IMR-90 (cell line): ENCODE measurements around the gene CLEC10A. TPM values are rescaled to one million over a fixed set of nuclear protein-coding genes. Genes with fewer than 3 reads are reported as not detected.

Experiments used
- ATAC-seq: fragments of 200-7000 bp; cut with Tn5 transposase; 2 replicates; pipeline ENCODE4 v1.9.1; 2020; ENCODE audit warnings: low read depth, mild to moderate bottlenecking, moderate library complexity
- BruUV-seq: library from RNA; stranded (reverse); fragments of 400-500 nt; replicated peaks from 2 replicates; lab custom pipeline; 2021; lab: Mats Ljungman, UMichigan
- CTCF ChIA-PET: fragments of 300-600 bp; formaldehyde crosslinking; extraction: SDS; loops from one replicate; lab custom pipeline; 2021; ENCODE audit warnings: antibody characterized with exemption; lab: Yijun Ruan, JAX
- POLR2A ChIA-PET: fragments of 300-600 bp; sonication (Branson Sonifier 250); formaldehyde crosslinking; loops from one replicate; lab custom pipeline; 2022; ENCODE audit warnings: antibody characterized with exemption; ENCODE audit not compliant: unreplicated experiment; lab: Charles Lee
- DNase-seq: peaks from one replicate; pipeline ENCODE4 v3.0.0; 2013
- H2AFZ ChIP-seq: replicated peaks from 2 replicates; pipeline ENCODE3; 2013; ENCODE audit warnings: low read length, mild to moderate bottlenecking; ENCODE audit not compliant: poor library complexity
- H2AK5ac ChIP-seq: 2 replicates; pipeline ENCODE4 v1.6.1; 2013; ENCODE audit warnings: low read depth, low read length, inconsistent platforms
- H2AK9ac ChIP-seq: replicated peaks from 2 replicates; pipeline ENCODE3; 2013; ENCODE audit warnings: mild to moderate bottlenecking, low read depth, low read length, moderate library complexity; ENCODE audit not compliant: poor library complexity
- H2BK120ac ChIP-seq: 2 replicates; pipeline ENCODE4 v1.6.1; 2013; ENCODE audit warnings: low read depth, low read length, inconsistent platforms
- H2BK15ac ChIP-seq: 3 replicates; pipeline ENCODE4 v1.6.1; 2013; ENCODE audit warnings: low read depth, low read length, inconsistent platforms
- H2BK20ac ChIP-seq: 2 replicates; pipeline ENCODE4 v1.6.1; 2013; ENCODE audit warnings: low read depth, mild to moderate bottlenecking, inconsistent platforms, low read length, moderate library complexity
- H2BK5ac ChIP-seq: 2 replicates; pipeline ENCODE4 v1.6.1; 2013; ENCODE audit warnings: mild to moderate bottlenecking, low read depth, low read length, inconsistent platforms; ENCODE audit not compliant: poor library complexity, severe bottlenecking
- H3K14ac ChIP-seq: replicated peaks from 2 replicates; pipeline ENCODE4 v1.6.1; 2013; ENCODE audit warnings: low read depth, low read length, inconsistent platforms
- H3K18ac ChIP-seq: 2 replicates; pipeline ENCODE4 v1.6.1; 2013; ENCODE audit warnings: low read depth, low read length, control low read depth
- H3K23ac ChIP-seq: 2 replicates; pipeline ENCODE4 v1.6.1; 2013; ENCODE audit warnings: low read depth, low read length, inconsistent platforms
- H3K27ac ChIP-seq: 2 replicates; pipeline ENCODE4 v1.5.1; 2013; ENCODE audit warnings: mild to moderate bottlenecking, control low read depth, low read length; ENCODE audit not compliant: insufficient read depth
- H3K27me3 ChIP-seq: 2 replicates; pipeline ENCODE4 v1.6.1; 2013; ENCODE audit warnings: low read length; ENCODE audit not compliant: control insufficient read depth, insufficient read depth
- H3K36me3 ChIP-seq: 2 replicates; pipeline ENCODE4 v1.6.1; 2013; ENCODE audit warnings: low read length, mixed read lengths; ENCODE audit not compliant: control insufficient read depth, insufficient read depth
- H3K4ac ChIP-seq: 2 replicates; pipeline ENCODE4 v1.6.1; 2013; ENCODE audit warnings: low read depth, low read length, inconsistent platforms
- H3K4me1 ChIP-seq: 2 replicates; pipeline ENCODE4 v1.6.1; 2013; ENCODE audit warnings: low read length, mixed read lengths; ENCODE audit not compliant: control insufficient read depth, insufficient read depth
- H3K4me2 ChIP-seq: 2 replicates; pipeline ENCODE4 v1.6.1; 2013; ENCODE audit warnings: low read depth, mild to moderate bottlenecking, control low read depth, low read length, moderate library complexity
- H3K4me3 ChIP-seq: 2 replicates; pipeline ENCODE4 v1.5.1; 2013; ENCODE audit warnings: low read depth, mild to moderate bottlenecking, control low read depth, low read length, moderate library complexity; ENCODE audit not compliant: insufficient read depth
- H3K56ac ChIP-seq: 2 replicates; pipeline ENCODE4 v1.6.1; 2013; ENCODE audit warnings: low read length, inconsistent platforms; ENCODE audit not compliant: insufficient read depth; ENCODE audit errors: extremely low read depth
- H3K79me1 ChIP-seq, 2 experiments: 2 replicates each; pipeline ENCODE4 v1.6.1; 2013; ENCODE audit warnings: low read length in 2 of 2, inconsistent platforms in 1 of 2, low read depth in 1 of 2
- H3K9ac ChIP-seq: 2 replicates; pipeline ENCODE4 v1.6.1; 2013; ENCODE audit warnings: low read depth, low read length, control low read depth
- H3K9me1 ChIP-seq: 2 replicates; pipeline ENCODE4 v1.6.1; 2013; ENCODE audit warnings: low read length, inconsistent platforms; ENCODE audit not compliant: insufficient read depth
- H3K9me3 ChIP-seq: 2 replicates; pipeline ENCODE4 v1.6.1; 2013; ENCODE audit warnings: low read length; ENCODE audit not compliant: control insufficient read depth, insufficient read depth
- H4K20me1 ChIP-seq: 2 replicates; pipeline ENCODE4 v1.6.1; 2013; ENCODE audit warnings: low read length, inconsistent platforms; ENCODE audit not compliant: insufficient read depth
- H4K5ac ChIP-seq: 2 replicates; pipeline ENCODE4 v1.6.1; 2013; ENCODE audit warnings: mild to moderate bottlenecking, low read depth, low read length, control low read depth
- H4K8ac ChIP-seq, 2 experiments: 2 replicates each; pipeline ENCODE4 v1.6.1; 2013; ENCODE audit warnings: low read depth in 2 of 2, low read length in 2 of 2, control low read depth in 1 of 2, inconsistent platforms in 1 of 2
- H4K91ac ChIP-seq: 2 replicates; pipeline ENCODE4 v1.6.1; 2013; ENCODE audit warnings: low read depth, low read length, inconsistent platforms; ENCODE audit not compliant: insufficient read depth
- BHLHE40 ChIP-seq: fragments of 150-350 bp; IDR thresholded peaks from 2 replicates; pipeline ENCODE4 v1.6.1; 2016; ENCODE audit warnings: mild to moderate bottlenecking, low read depth, low read length
- CEBPB ChIP-seq: IDR thresholded peaks from 2 replicates; pipeline ENCODE4 v1.6.1; 2012; ENCODE audit warnings: low read depth, low read length, improper control_type of control experiment
- CHD1 ChIP-seq: IDR thresholded peaks from 2 replicates; pipeline ENCODE4 v1.6.1; 2012; ENCODE audit warnings: low read depth, low read length, improper control_type of control experiment
- CTCF ChIP-seq: conservative IDR thresholded peaks from 2 replicates; pipeline ENCODE4 v1.5.1; 2012; ENCODE audit warnings: mild to moderate bottlenecking, low read depth, low read length, improper control_type of control experiment
- ELK1 ChIP-seq: fragments of 150-350 bp; IDR thresholded peaks from 2 replicates; pipeline ENCODE4 v1.6.1; 2016; ENCODE audit warnings: low read depth, mild to moderate bottlenecking, low read length, moderate library complexity, borderline replicate concordance
- FOS ChIP-seq: fragments of 150-350 bp; IDR thresholded peaks from 2 replicates; pipeline ENCODE4 v1.6.1; 2016; ENCODE audit warnings: low read depth, low read length
- MAFK ChIP-seq: IDR thresholded peaks from 2 replicates; pipeline ENCODE4 v1.6.1; 2012; ENCODE audit warnings: low read depth, low read length, improper control_type of control experiment
- MAZ ChIP-seq: IDR thresholded peaks from 2 replicates; pipeline ENCODE4 v1.6.1; 2012; ENCODE audit warnings: low read depth, mild to moderate bottlenecking, low read length, improper control_type of control experiment, moderate library complexity, borderline replicate concordance
- MXI1 ChIP-seq: IDR thresholded peaks from 2 replicates; pipeline ENCODE4 v1.6.1; 2012; ENCODE audit warnings: low read depth, mild to moderate bottlenecking, low read length, moderate library complexity, borderline replicate concordance
- NFE2L2 ChIP-seq: fragments of 150-350 bp; IDR thresholded peaks from 2 replicates; pipeline ENCODE4 v1.6.1; 2016; ENCODE audit warnings: low read depth, mild to moderate bottlenecking, low read length
- POLR2A ChIP-seq: IDR thresholded peaks from 2 replicates; pipeline ENCODE4 v1.6.1; 2012; ENCODE audit warnings: mild to moderate bottlenecking, low read depth, low read length
- RCOR1 ChIP-seq: IDR thresholded peaks from 2 replicates; pipeline ENCODE4 v1.6.1; 2012; ENCODE audit warnings: mild to moderate bottlenecking, low read length, improper control_type of control experiment; ENCODE audit not compliant: insufficient replicate concordance
- RFX5 ChIP-seq: IDR thresholded peaks from 2 replicates; pipeline ENCODE4 v1.8.0; 2012; ENCODE audit warnings: low read depth, mild to moderate bottlenecking, low read length, moderate library complexity
- SMC3 ChIP-seq: fragments of 150-350 bp; IDR thresholded peaks from 2 replicates; pipeline ENCODE4 v1.6.1; 2016; ENCODE audit warnings: low read depth, mild to moderate bottlenecking, antibody characterized with exemption, low read length, moderate library complexity
- USF2 ChIP-seq: fragments of 150-350 bp; IDR thresholded peaks from 2 replicates; pipeline ENCODE4 v1.6.1; 2017; ENCODE audit warnings: mild to moderate bottlenecking, antibody characterized with exemption, low read length, low read depth
- WGBS, 2 experiments: methylation state at CpG; one replicate each; pipeline versions ENCODE4 v1.1.5 to v1.1.7; 2013; ENCODE audit warnings: missing lambda C conversion rate in 2 of 2; ENCODE audit not compliant: insufficient read length in 1 of 2; ENCODE audit errors: extremely low coverage in 2 of 2; 5-methylcytosine and 5-hydroxymethylcytosine counted together
- dilution Hi-C: fragments of 300-500 bp; cut with HindIII; formaldehyde crosslinking; loops from one replicate; pipeline ENCODE4 v1.14.3; 2018; ENCODE audit warnings: low sequenced_read_pairs; ENCODE audit not compliant: unreplicated experiment
- in situ Hi-C: fragments of 300-500 bp; cut with MboI; formaldehyde crosslinking; loops from 3 replicates; pipeline ENCODE4 v1.14.3; 2019; ENCODE audit warnings: low sequenced_read_pairs, inconsistent platforms, mixed read lengths
- intact Hi-C: fragments of 100-400 bp; cut with micrococcal nuclease; formaldehyde crosslinking; loops from 2 replicates; pipeline ENCODE4 v1.10.0; 2022
- polyA plus RNA-seq, 3 experiments: library from polyadenylated mRNA; depleted of rRNA; stranded (reverse); fragments of >200 nt; gene quantifications; 2 replicates each; pipeline ENCODE4 v1.2.3, GENCODE V29; 2012; ENCODE audit warnings: low replicate concordance in 1 of 3
- total RNA-seq: library from RNA; depleted of rRNA; stranded (reverse); fragments of >200 nt; gene quantifications from 2 replicates; pipeline ENCODE4 v1.2.3, GENCODE V29; 2012

The CLEC10A gene
- total and polyA plus RNA-seq, 2 of the 4 experiments (the other 2 are of a cell fraction): not detected

GRCh38 chr17:7043182-7043496 lies 36.9 kb downstream of the CLEC10A start:
- no peaks in the 10 kb centered on the region for H3K9me1 ChIP-seq
- peak overlapping the region; percentile 56 for H2AK9ac ChIP-seq
- H2BK15ac ChIP-seq: no peak overlapping the region
- no peaks in the 10 kb centered on the region for H3K9me3 ChIP-seq
- H3K4me2 ChIP-seq: peak overlapping the region; percentile 25; the same call in 1 of the 2 replicates
- 6% methylated on average over 11 of the region's 21 CpGs; no CpG with 5 or more reads in 1 of the 2 experiments for WGBS, 2 experiments
- in situ Hi-C loops: loop anchor here (10.0 kb wide), 1 partner anchor 262 kb away; the partner anchor contains the start of gene EIF5A
- BruUV-seq: no TSS peak
- no peak overlapping the region for H2BK5ac ChIP-seq
- no peak overlapping the region for H3K18ac ChIP-seq
- no peak overlapping the region for H2AK5ac ChIP-seq
- no peak overlapping the region; the same call in 1 of the 2 replicates for H3K4me3 ChIP-seq
- no peak overlapping the region for H4K5ac ChIP-seq
- CTCF ChIA-PET: no interaction called here
- intact Hi-C loops: loop anchor here (10.0 kb wide), 1 partner anchor 522 kb away; the partner anchor contains the start of gene SENP3
- H3K56ac ChIP-seq: no peak overlapping the region
- H2BK20ac ChIP-seq: no peak overlapping the region
- no peaks in the 10 kb centered on the region for H4K20me1 ChIP-seq
- no peak overlapping the region for H3K14ac ChIP-seq
- no peak overlapping the region for H4K91ac ChIP-seq
- DNase-seq (no peak), ATAC-seq (peak; percentile 34)
- no peak overlapping the region for H3K9ac ChIP-seq
- no peak overlapping the region for H3K27ac ChIP-seq
- H3K79me1 ChIP-seq: no peaks in the 10 kb centered on the region
- no peak overlapping the region for H3K4ac ChIP-seq
- no peak for TF ChIP-seq MXI1
- TF ChIP-seq CEBPB: no peak
- TF ChIP-seq MAZ: no peak
- TF ChIP-seq POLR2A: no peak
- no peak for TF ChIP-seq NFE2L2
- TF ChIP-seq RCOR1: no peak
- TF ChIP-seq MAFK: no peak
- no peak for TF ChIP-seq FOS
- TF ChIP-seq ELK1: no peak
- no peak for TF ChIP-seq USF2
- TF ChIP-seq SMC3: no peak
- no peak for TF ChIP-seq CHD1
- no peak for TF ChIP-seq CTCF
- TF ChIP-seq BHLHE40: no peak
- TF ChIP-seq RFX5: no peak
- no peak overlapping the region for H2BK120ac ChIP-seq
- dilution Hi-C loops: no loop called here
- H2AFZ ChIP-seq: peak overlapping the region; percentile 89
- H3K4me1 ChIP-seq: peaks cover 6% of the 10 kb centered on the region
- H3K36me3 ChIP-seq: no peaks in the 10 kb centered on the region
- POLR2A ChIA-PET: no interaction called here
- H3K27me3 ChIP-seq: peaks cover 29% of the 10 kb centered on the region
- no peak overlapping the region for H3K23ac ChIP-seq
- H4K8ac ChIP-seq: peak overlapping the region in 1 of 2 experiments; percentile 32; a peak in 1 of 4 replicates
